ENCODE measurements around the gene PLEKHA3. TPM values are rescaled to one million over a fixed set of nuclear protein-coding genes. Genes with fewer than 3 reads are reported as not detected.

Gene PLEKHA3
- polyA plus RNA-seq, 2 donors: 0.79 to 1.4 TPM

GRCh38 chr2:178498137-178498536 is 17.9 kb downstream of the PLEKHA3 start:
- Histone ChIP-seq H3K9me3 (ENCODE audit: control insufficient read depth in 2 of 2, insufficient read depth in 1 of 2, low read depth in 1 of 2, low read length in 1 of 2) (no peaks in the 10 kb centered on the region), H3K27me3 (ENCODE audit: control insufficient read depth in 1 of 2, insufficient read depth in 2 of 2, low read length in 2 of 2) (no peaks in the 10 kb centered on the region), H3K36me3 (ENCODE audit: control insufficient read depth in 2 of 2, insufficient read depth in 2 of 2, low read length in 1 of 2) (peaks cover 9 to 11% of the 10 kb centered on the region in 2 donors), H3K4me3 (ENCODE audit: low read depth in 1 of 2, low read length in 2 of 2) (no peak overlapping the region), H3K4me1 (ENCODE audit: control insufficient read depth in 2 of 2, insufficient read depth in 2 of 2, low read length in 1 of 2) (no peaks in the 10 kb centered on the region), H3K27ac (ENCODE audit: low read depth in 2 of 2, low read length in 1 of 2) (no peak overlapping the region)

GRCh38 chr2:178499640-178500039 is 19.4 kb downstream of the PLEKHA3 start:
- H3K27me3 ChIP-seq (ENCODE audit: control insufficient read depth in 1 of 2, insufficient read depth in 2 of 2, low read length in 2 of 2): no peaks in the 10 kb centered on the region
- no peaks in the 10 kb centered on the region for H3K9me3 ChIP-seq (ENCODE audit: control insufficient read depth in 2 of 2, insufficient read depth in 1 of 2, low read depth in 1 of 2, low read length in 1 of 2)
- no peak overlapping the region for H3K4me3 ChIP-seq (ENCODE audit: low read depth in 1 of 2, low read length in 2 of 2)
- H3K27ac ChIP-seq (ENCODE audit: low read depth in 2 of 2, low read length in 1 of 2): no peak overlapping the region
- no peaks in the 10 kb centered on the region for H3K4me1 ChIP-seq (ENCODE audit: control insufficient read depth in 2 of 2, insufficient read depth in 2 of 2, low read length in 1 of 2)
- H3K36me3 ChIP-seq (ENCODE audit: control insufficient read depth in 2 of 2, insufficient read depth in 2 of 2, low read length in 1 of 2): peaks cover 4 to 7% of the 10 kb centered on the region in 2 donors
- WGBS, 2 donors: 93 to 96% methylated on average over 3 of the region's 3 CpGs

DNA sequence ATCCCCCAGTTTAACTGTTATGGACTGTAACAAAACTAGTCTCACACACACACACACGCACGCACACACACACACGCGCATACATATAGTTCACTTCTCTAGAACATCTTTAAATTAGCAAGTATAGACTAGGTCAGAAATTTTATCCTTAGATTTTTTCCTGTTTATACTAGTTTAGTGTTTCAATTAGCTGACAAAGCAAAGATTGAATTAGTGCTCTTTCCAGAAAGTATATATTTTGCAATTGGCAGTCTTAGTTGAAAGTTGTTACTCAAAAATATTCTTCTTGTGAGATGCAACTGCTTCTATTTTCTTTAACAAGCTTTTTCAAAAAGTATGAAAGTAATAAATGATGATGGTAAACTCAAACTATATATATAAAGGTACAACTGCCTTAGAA is 22.5 kb downstream of the PLEKHA3 start:
- Histone ChIP-seq H3K27ac (ENCODE audit: low read depth in 2 of 2, low read length in 1 of 2) (no peak overlapping the region), H3K4me1 (ENCODE audit: control insufficient read depth in 2 of 2, insufficient read depth in 2 of 2, low read length in 1 of 2) (no peaks in the 10 kb centered on the region), H3K27me3 (ENCODE audit: control insufficient read depth in 1 of 2, insufficient read depth in 2 of 2, low read length in 2 of 2) (no peaks in the 10 kb centered on the region), H3K4me3 (ENCODE audit: low read depth in 1 of 2, low read length in 2 of 2) (no peak overlapping the region), H3K9me3 (ENCODE audit: control insufficient read depth in 2 of 2, insufficient read depth in 1 of 2, low read depth in 1 of 2, low read length in 1 of 2) (no peaks in the 10 kb centered on the region), H3K36me3 (ENCODE audit: control insufficient read depth in 2 of 2, insufficient read depth in 2 of 2, low read length in 1 of 2) (peaks cover 2 to 4% of the 10 kb centered on the region in 2 donors)
- 98 to 99% methylated on average over 4 of the region's 4 CpGs for WGBS, 2 donors

- WGBS, 2 donors: 90 to 92% methylated on average over 1 of the region's 1 CpG
Observed at GRCh38 chr2:178506101-178506500, 25.8 kb downstream of the PLEKHA3 start.

GRCh38 chr2:178506524-178506923 is 26.3 kb downstream of the PLEKHA3 start:
- no peaks in the 10 kb centered on the region for H3K9me3 ChIP-seq (ENCODE audit: control insufficient read depth in 2 of 2, insufficient read depth in 1 of 2, low read depth in 1 of 2, low read length in 1 of 2)
- H3K27ac ChIP-seq (ENCODE audit: low read depth in 2 of 2, low read length in 1 of 2): no peak overlapping the region
- no peaks in the 10 kb centered on the region for H3K4me1 ChIP-seq (ENCODE audit: control insufficient read depth in 2 of 2, insufficient read depth in 2 of 2, low read length in 1 of 2)
- WGBS, 2 donors: 91 to 96% methylated on average over 2 of the region's 2 CpGs
- no peaks in the 10 kb centered on the region for H3K36me3 ChIP-seq (ENCODE audit: control insufficient read depth in 2 of 2, insufficient read depth in 2 of 2, low read length in 1 of 2)
- H3K27me3 ChIP-seq (ENCODE audit: control insufficient read depth in 1 of 2, insufficient read depth in 2 of 2, low read length in 2 of 2): no peaks in the 10 kb centered on the region
- H3K4me3 ChIP-seq (ENCODE audit: low read depth in 1 of 2, low read length in 2 of 2): no peak overlapping the region

More at GRCh38 chr2:178506101-178506500, 25.8 kb downstream of the PLEKHA3 start:
- no peaks in the 10 kb centered on the region for H3K9me3 ChIP-seq (ENCODE audit: control insufficient read depth in 2 of 2, insufficient read depth in 1 of 2, low read depth in 1 of 2, low read length in 1 of 2)
- H3K4me3 ChIP-seq (ENCODE audit: low read depth in 1 of 2, low read length in 2 of 2): no peak overlapping the region
- H3K27me3 ChIP-seq (ENCODE audit: control insufficient read depth in 1 of 2, insufficient read depth in 2 of 2, low read length in 2 of 2): no peaks in the 10 kb centered on the region
- no peak overlapping the region for H3K27ac ChIP-seq (ENCODE audit: low read depth in 2 of 2, low read length in 1 of 2)
- H3K4me1 ChIP-seq (ENCODE audit: control insufficient read depth in 2 of 2, insufficient read depth in 2 of 2, low read length in 1 of 2): no peaks in the 10 kb centered on the region
- no peaks in the 10 kb centered on the region for H3K36me3 ChIP-seq (ENCODE audit: control insufficient read depth in 2 of 2, insufficient read depth in 2 of 2, low read length in 1 of 2)

GRCh38 chr2:178506949-178507348 is 26.7 kb downstream of the PLEKHA3 start:
- no peak overlapping the region for H3K4me3 ChIP-seq (ENCODE audit: low read depth in 1 of 2, low read length in 2 of 2)
- H3K36me3 ChIP-seq (ENCODE audit: control insufficient read depth in 2 of 2, insufficient read depth in 2 of 2, low read length in 1 of 2): no peaks in the 10 kb centered on the region
- H3K27ac ChIP-seq (ENCODE audit: low read depth in 2 of 2, low read length in 1 of 2): no peak overlapping the region
- no peaks in the 10 kb centered on the region for H3K9me3 ChIP-seq (ENCODE audit: control insufficient read depth in 2 of 2, insufficient read depth in 1 of 2, low read depth in 1 of 2, low read length in 1 of 2)
- 86 to 92% methylated on average over 1 of the region's 1 CpG for WGBS, 2 donors
- H3K27me3 ChIP-seq (ENCODE audit: control insufficient read depth in 1 of 2, insufficient read depth in 2 of 2, low read length in 2 of 2): no peaks in the 10 kb centered on the region
- H3K4me1 ChIP-seq (ENCODE audit: control insufficient read depth in 2 of 2, insufficient read depth in 2 of 2, low read length in 1 of 2): no peaks in the 10 kb centered on the region

- no peaks in the 10 kb centered on the region for H3K27me3 ChIP-seq (ENCODE audit: control insufficient read depth in 1 of 2, insufficient read depth in 2 of 2, low read length in 2 of 2)
- H3K36me3 ChIP-seq (ENCODE audit: control insufficient read depth in 2 of 2, insufficient read depth in 2 of 2, low read length in 1 of 2): no peaks in the 10 kb centered on the region
- 97 to 100% methylated on average over 2 of the region's 2 CpGs for WGBS, 2 donors
- no peaks in the 10 kb centered on the region for H3K9me3 ChIP-seq (ENCODE audit: control insufficient read depth in 2 of 2, insufficient read depth in 1 of 2, low read depth in 1 of 2, low read length in 1 of 2)
- H3K27ac ChIP-seq (ENCODE audit: low read depth in 2 of 2, low read length in 1 of 2): no peak overlapping the region
- no peak overlapping the region for H3K4me3 ChIP-seq (ENCODE audit: low read depth in 1 of 2, low read length in 2 of 2)
- no peaks in the 10 kb centered on the region for H3K4me1 ChIP-seq (ENCODE audit: control insufficient read depth in 2 of 2, insufficient read depth in 2 of 2, low read length in 1 of 2)
Observed at GRCh38 chr2:178508646-178509045, 28.4 kb downstream of the PLEKHA3 start.

GRCh38 chr2:178510384-178510783 is 30.1 kb downstream of the PLEKHA3 start:
- Histone ChIP-seq H3K27me3 (ENCODE audit: control insufficient read depth in 1 of 2, insufficient read depth in 2 of 2, low read length in 2 of 2) (no peaks in the 10 kb centered on the region), H3K9me3 (ENCODE audit: control insufficient read depth in 2 of 2, insufficient read depth in 1 of 2, low read depth in 1 of 2, low read length in 1 of 2) (no peaks in the 10 kb centered on the region), H3K4me3 (ENCODE audit: low read depth in 1 of 2, low read length in 2 of 2) (no peak overlapping the region), H3K4me1 (ENCODE audit: control insufficient read depth in 2 of 2, insufficient read depth in 2 of 2, low read length in 1 of 2) (no peaks in the 10 kb centered on the region), H3K27ac (ENCODE audit: low read depth in 2 of 2, low read length in 1 of 2) (no peak overlapping the region), H3K36me3 (ENCODE audit: control insufficient read depth in 2 of 2, insufficient read depth in 2 of 2, low read length in 1 of 2) (peaks cover 0 to 3% of the 10 kb centered on the region in 2 donors)
- 90 to 91% methylated on average over 6 of the region's 6 CpGs for WGBS, 2 donors

DNA sequence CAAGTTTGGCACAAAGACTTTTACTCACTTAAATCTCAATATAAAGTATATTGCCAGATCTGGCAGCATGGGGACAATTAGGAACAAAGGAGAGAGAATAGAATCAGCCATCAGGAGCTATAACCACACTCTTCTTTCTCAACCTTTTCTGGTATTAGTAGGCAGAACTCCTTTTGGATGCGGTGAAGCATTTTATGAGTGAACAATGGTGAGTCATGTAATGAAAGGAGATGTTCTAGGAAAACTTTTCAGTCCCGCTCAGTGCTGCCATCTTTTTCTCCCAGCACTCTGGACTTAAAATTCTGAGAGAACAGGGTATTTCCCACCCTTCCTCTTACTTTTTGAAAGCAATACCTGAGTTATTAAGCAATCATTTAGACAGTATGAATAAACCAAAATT is 32.2 kb downstream of the PLEKHA3 start:
- Histone ChIP-seq H3K27ac (ENCODE audit: low read depth in 2 of 2, low read length in 1 of 2) (no peak overlapping the region), H3K4me3 (ENCODE audit: low read depth in 1 of 2, low read length in 2 of 2) (no peak overlapping the region), H3K27me3 (ENCODE audit: control insufficient read depth in 1 of 2, insufficient read depth in 2 of 2, low read length in 2 of 2) (no peaks in the 10 kb centered on the region), H3K9me3 (ENCODE audit: control insufficient read depth in 2 of 2, insufficient read depth in 1 of 2, low read depth in 1 of 2, low read length in 1 of 2) (no peaks in the 10 kb centered on the region), H3K36me3 (ENCODE audit: control insufficient read depth in 2 of 2, insufficient read depth in 2 of 2, low read length in 1 of 2) (peaks cover 0 to 3% of the 10 kb centered on the region in 2 donors), H3K4me1 (ENCODE audit: control insufficient read depth in 2 of 2, insufficient read depth in 2 of 2, low read length in 1 of 2) (no peaks in the 10 kb centered on the region)
- 82 to 92% methylated on average over 2 of the region's 2 CpGs for WGBS, 2 donors

GRCh38 chr2:178513876-178514275 is 33.6 kb downstream of the PLEKHA3 start:
- Histone ChIP-seq H3K27me3 (ENCODE audit: control insufficient read depth in 1 of 2, insufficient read depth in 2 of 2, low read length in 2 of 2) (no peaks in the 10 kb centered on the region), H3K4me1 (ENCODE audit: control insufficient read depth in 2 of 2, insufficient read depth in 2 of 2, low read length in 1 of 2) (no peaks in the 10 kb centered on the region), H3K9me3 (ENCODE audit: control insufficient read depth in 2 of 2, insufficient read depth in 1 of 2, low read depth in 1 of 2, low read length in 1 of 2) (no peaks in the 10 kb centered on the region), H3K4me3 (ENCODE audit: low read depth in 1 of 2, low read length in 2 of 2) (no peak overlapping the region), H3K36me3 (ENCODE audit: control insufficient read depth in 2 of 2, insufficient read depth in 2 of 2, low read length in 1 of 2) (peaks cover 0 to 9% of the 10 kb centered on the region in 2 donors), H3K27ac (ENCODE audit: low read depth in 2 of 2, low read length in 1 of 2) (no peak overlapping the region)
- WGBS, 2 donors: 89 to 91% methylated on average over 4 of the region's 4 CpGs

Measured in esophagus (tissue), 2 donors.